ENCODE results near the gene NAMPT.

NAMPT gene

DNA sequence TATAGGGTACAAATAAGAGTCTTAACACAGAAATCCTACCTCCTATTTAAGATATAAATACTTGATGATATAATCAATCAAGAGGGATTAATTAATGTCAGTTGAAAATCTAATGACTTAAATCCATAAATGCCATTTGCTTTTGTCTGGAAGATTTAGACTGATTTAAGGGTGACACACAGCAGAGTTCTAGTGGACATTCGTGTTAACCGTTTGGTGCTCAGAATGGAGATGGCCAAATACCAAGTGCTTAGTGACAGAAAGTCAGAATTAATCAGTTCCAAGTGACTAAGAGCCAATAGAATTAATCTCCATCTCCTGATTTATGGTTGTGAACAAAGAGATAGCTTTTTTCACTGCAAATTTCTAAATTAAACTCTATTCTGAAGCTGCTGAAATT is 36.2 kb downstream of the NAMPT start:
- H3K4me3 ChIP-seq (ENCODE audit: low read depth, low read length, poor library complexity, severe bottlenecking) = no peak overlapping the region

DNA sequence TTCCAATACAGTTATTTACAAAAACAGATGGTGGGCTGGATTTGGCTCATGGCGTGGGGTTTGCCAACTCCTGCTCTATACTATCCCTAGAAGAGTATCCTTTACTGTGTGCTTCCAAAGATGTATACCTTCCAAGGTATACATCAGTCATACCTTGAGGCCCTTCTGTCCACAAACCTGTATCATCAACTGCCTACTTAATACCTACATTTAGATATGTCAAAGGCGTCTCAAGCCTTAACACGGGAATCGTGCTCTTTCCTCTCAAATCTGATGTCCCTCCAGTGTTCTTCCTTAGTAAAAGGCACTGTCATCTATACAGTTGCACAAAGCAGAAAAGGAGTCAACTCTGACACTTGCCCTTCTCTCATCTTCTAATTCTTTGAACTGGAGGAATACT is 36.9 kb downstream of the NAMPT start:
- Histone ChIP-seq H3K36me3 (ENCODE audit: insufficient read depth, low read length) (peaks cover 44% of the 10 kb centered on the region), H3K4me3 (ENCODE audit: low read depth, low read length, poor library complexity, severe bottlenecking) (no peak overlapping the region), H3K4me1 (ENCODE audit: insufficient read depth, low read length, severe bottlenecking) (no peaks in the 10 kb centered on the region), H3K27me3 (ENCODE audit: insufficient read depth, low read length) (no peaks in the 10 kb centered on the region), H4K20me1 (ENCODE audit: insufficient read depth, low read length) (no peaks in the 10 kb centered on the region), H3K79me2 (ENCODE audit: insufficient read depth, low read length) (no peaks in the 10 kb centered on the region), H2AFZ (ENCODE audit: low read length) (no peak overlapping the region), H3F3A (ENCODE audit: insufficient read depth, low read length) (no peaks in the 10 kb centered on the region), H3K9me3 (ENCODE audit: low read length) (no peaks in the 10 kb centered on the region), H3K4me2 (ENCODE audit: low read length) (no peak overlapping the region), H3K9ac (ENCODE audit: low read length) (no peak overlapping the region), H3K9me2 (ENCODE audit: low read depth, low read length) (no peaks in the 10 kb centered on the region), H3K27ac (ENCODE audit: low read depth, low read length, poor library complexity, severe bottlenecking) (no peak overlapping the region)
- TF ChIP-seq, protein P1, sequence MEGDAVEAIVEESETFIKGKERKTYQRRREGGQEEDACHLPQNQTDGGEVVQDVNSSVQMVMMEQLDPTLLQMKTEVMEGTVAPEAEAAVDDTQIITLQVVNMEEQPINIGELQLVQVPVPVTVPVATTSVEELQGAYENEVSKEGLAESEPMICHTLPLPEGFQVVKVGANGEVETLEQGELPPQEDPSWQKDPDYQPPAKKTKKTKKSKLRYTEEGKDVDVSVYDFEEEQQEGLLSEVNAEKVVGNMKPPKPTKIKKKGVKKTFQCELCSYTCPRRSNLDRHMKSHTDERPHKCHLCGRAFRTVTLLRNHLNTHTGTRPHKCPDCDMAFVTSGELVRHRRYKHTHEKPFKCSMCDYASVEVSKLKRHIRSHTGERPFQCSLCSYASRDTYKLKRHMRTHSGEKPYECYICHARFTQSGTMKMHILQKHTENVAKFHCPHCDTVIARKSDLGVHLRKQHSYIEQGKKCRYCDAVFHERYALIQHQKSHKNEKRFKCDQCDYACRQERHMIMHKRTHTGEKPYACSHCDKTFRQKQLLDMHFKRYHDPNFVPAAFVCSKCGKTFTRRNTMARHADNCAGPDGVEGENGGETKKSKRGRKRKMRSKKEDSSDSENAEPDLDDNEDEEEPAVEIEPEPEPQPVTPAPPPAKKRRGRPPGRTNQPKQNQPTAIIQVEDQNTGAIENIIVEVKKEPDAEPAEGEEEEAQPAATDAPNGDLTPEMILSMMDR (IDR thresholded peaks at IDR 0.05; ENCODE audit: low read length) = no peak
- TF ChIP-seq EZH2 (IDR thresholded peaks at IDR 0.05; ENCODE audit: borderline replicate concordance, low read length) = no peak

More for the DNA sequence above, 36.2 kb downstream of the NAMPT start:
- Histone ChIP-seq H4K20me1 (ENCODE audit: insufficient read depth, low read length) (no peaks in the 10 kb centered on the region), H3K36me3 (ENCODE audit: insufficient read depth, low read length) (peaks cover 51% of the 10 kb centered on the region), H3K4me1 (ENCODE audit: insufficient read depth, low read length, severe bottlenecking) (no peaks in the 10 kb centered on the region), H3K79me2 (ENCODE audit: insufficient read depth, low read length) (no peaks in the 10 kb centered on the region), H3K9me2 (ENCODE audit: low read depth, low read length) (no peaks in the 10 kb centered on the region), H3K4me2 (ENCODE audit: low read length) (no peak overlapping the region), H3K9me3 (ENCODE audit: low read length) (no peaks in the 10 kb centered on the region), H3K27ac (ENCODE audit: low read depth, low read length, poor library complexity, severe bottlenecking) (no peak overlapping the region), H2AFZ (ENCODE audit: low read length) (no peak overlapping the region), H3K9ac (ENCODE audit: low read length) (no peak overlapping the region), H3K27me3 (ENCODE audit: insufficient read depth, low read length) (no peaks in the 10 kb centered on the region), H3F3A (ENCODE audit: insufficient read depth, low read length) (no peaks in the 10 kb centered on the region)
- TF ChIP-seq, protein P1 (IDR thresholded peaks at IDR 0.05; ENCODE audit: low read length) = no peak
- TF ChIP-seq EZH2 (IDR thresholded peaks at IDR 0.05; ENCODE audit: borderline replicate concordance, low read length) = no peak

GRCh38 chr7:106246902-106247711 is 37.7 kb downstream of the NAMPT start:
- Histone ChIP-seq H3K9ac (ENCODE audit: low read length) (no peak overlapping the region), H3K4me3 (ENCODE audit: low read depth, low read length, poor library complexity, severe bottlenecking) (no peak overlapping the region), H3K27ac (ENCODE audit: low read depth, low read length, poor library complexity, severe bottlenecking) (no peak overlapping the region), H3K4me2 (ENCODE audit: low read length) (no peak overlapping the region), H3F3A (ENCODE audit: insufficient read depth, low read length) (no peaks in the 10 kb centered on the region), H3K27me3 (ENCODE audit: insufficient read depth, low read length) (no peaks in the 10 kb centered on the region), H4K20me1 (ENCODE audit: insufficient read depth, low read length) (no peaks in the 10 kb centered on the region), H3K4me1 (ENCODE audit: insufficient read depth, low read length, severe bottlenecking) (no peaks in the 10 kb centered on the region), H2AFZ (ENCODE audit: low read length) (no peak overlapping the region), H3K9me2 (ENCODE audit: low read depth, low read length) (no peaks in the 10 kb centered on the region), H3K36me3 (ENCODE audit: insufficient read depth, low read length) (peaks cover 37% of the 10 kb centered on the region), H3K79me2 (ENCODE audit: insufficient read depth, low read length) (no peaks in the 10 kb centered on the region), H3K9me3 (ENCODE audit: low read length) (no peaks in the 10 kb centered on the region)
- TF ChIP-seq, protein P1 (IDR thresholded peaks at IDR 0.05; ENCODE audit: low read length) = no peak
- no peak for TF ChIP-seq EZH2 (IDR thresholded peaks at IDR 0.05; ENCODE audit: borderline replicate concordance, low read length)
